Right lobe of liver (tissue), 6 donors: ENCODE results near the gene VNN1. TPM values are rescaled to one million over a fixed set of nuclear protein-coding genes. Genes with fewer than 3 reads are reported as not detected.

Experiments used
- ATAC-seq, 4 donors: fragments of 200-7000 bp; cut with Tn5 transposase; one replicate each; pipeline ENCODE4 v1.9.1; 2020; ENCODE audit warnings: mild to moderate bottlenecking in 4 of 4, moderate library complexity in 4 of 4
- DNase-seq, 3 donors: peaks; one replicate each; pipeline ENCODE4 v3.0.0-alpha.2; 2020
- H3K27ac ChIP-seq, 3 donors: fragments of 200-600 bp; one replicate each; pipeline ENCODE4 v1.8.0; 2022
- H3K27me3 ChIP-seq, 2 donors: fragments of 200-600 bp; one replicate each; pipeline ENCODE4 v1.8.0; 2022
- H3K36me3 ChIP-seq, 4 donors: fragments of 200-600 bp; sonication (generic) in 1 of 4; one replicate each; pipeline versions ENCODE4 v1.5.1 to v1.8.0; 2017 to 2022; ENCODE audit warnings: control low read depth in 1 of 4
- H3K4me1 ChIP-seq, 4 donors: fragments of 200-600 bp; sonication (generic) in 1 of 4; one replicate each; pipeline versions ENCODE4 v1.5.1 to v1.8.0; 2017 to 2022; ENCODE audit warnings: control low read depth in 1 of 4
- H3K4me3 ChIP-seq, 3 donors: fragments of 200-600 bp; one replicate each; pipeline ENCODE4 v1.8.0; 2022
- H3K9me3 ChIP-seq, 4 donors: fragments of 200-600 bp; sonication (generic) in 1 of 4; one replicate each; pipeline versions ENCODE4 v1.5.1 to v1.8.0; 2017 to 2022; ENCODE audit warnings: control low read depth in 1 of 4
- CTCF ChIP-seq, 4 donors: fragments of 200-600 bp in 3 of 4; fragments of 450-650 bp in 1 of 4; IDR thresholded peaks; one replicate each; pipeline versions ENCODE4 v1.5.1 to v1.8.0; 2016 to 2022; ENCODE audit warnings: antibody characterized with exemption in 4 of 4, mild to moderate bottlenecking in 2 of 4
- POLR2A ChIP-seq: fragments of 450-650 bp; IDR thresholded peaks from one replicate; pipeline ENCODE4 v1.6.1; 2017; ENCODE audit warnings: antibody characterized with exemption, mild to moderate bottlenecking
- WGBS: methylation state at CpG from one replicate; pipeline ENCODE4 v1.1.6; 2018; ENCODE audit warnings: low coverage, low lambda C conversion rate; ENCODE audit not compliant: insufficient coverage; ENCODE audit errors: missing lambda C conversion rate; 5-methylcytosine and 5-hydroxymethylcytosine counted together
- intact Hi-C, 2 donors: fragments of 100-400 bp; cut with DNase I; formaldehyde crosslinking; loops; one replicate each; pipeline versions ENCODE4 v1.11.2 to v1.14.1; 2022
- total RNA-seq, 6 experiments: library from RNA; depleted of rRNA in 2 of 6; stranded (reverse); fragments of >200 nt in 2 of 6; fragmentation: NEBNext Ultra II Directional in 3 of 6; extraction: Animal tissue kit (Norgen Biotek cat#: 25700) in 3 of 6; gene quantifications; one replicate each; pipeline versions ENCODE4 v1.1.0 to v1.2.4, GENCODE V29; 2016 to 2023
- donor health status: DM: no; HTN: yes; CAD: no.
- donor health status: DM: no; HTN: no; CAD: no.
- donor health status: DM: no; HTN: no; CAD: no.
- donor health status: DM: no; HTN: yes; CAD: no.
- donor health status: DM: no; HTN: yes; CAD: no.

VNN1 gene
- total RNA-seq, 6 experiments from 2014 or later, result 21.6 to 364 (median 96.0) TPM

- H3K4me3 ChIP-seq, result no peak overlapping the region
- ATAC-seq (peak; percentile 8 to 62 (median 41)), DNase-seq (peak; percentile 34 to 69 (median 61))
- no peaks in the 10 kb centered on the region for H3K36me3 ChIP-seq
- H3K4me1 ChIP-seq, result peaks cover 0 to 48% (median 0%) of the 10 kb centered on the region in 4 donors
- TF ChIP-seq CTCF (IDR thresholded peaks at IDR 0.05) (no peak), POLR2A (no peak)
- WGBS, result 39% methylated on average over 9 of the region's 9 CpGs
- H3K27me3 ChIP-seq, result no peaks in the 10 kb centered on the region
- H3K9me3 ChIP-seq, result no peaks in the 10 kb centered on the region
- intact Hi-C loops, result no loop called here
- peak overlapping the region; percentile 9 to 95 (median 88) for H3K27ac ChIP-seq
Observed at GRCh38 chr6:132715881-132716637, 2.2 kb upstream of the VNN1 start.

- TF ChIP-seq CTCF (IDR thresholded peaks at IDR 0.05), result peak; percentile 36 to 64 (median 51)
- no peak for TF ChIP-seq POLR2A
- H3K27me3 ChIP-seq, result no peaks in the 10 kb centered on the region
- peak; percentile 57 to 85 (median 76) for ATAC-seq
- no peaks in the 10 kb centered on the region for H3K9me3 ChIP-seq
- peak; percentile 71 to 86 (median 84) for DNase-seq
- no peaks in the 10 kb centered on the region for H3K36me3 ChIP-seq
- no peak overlapping the region for H3K4me3 ChIP-seq
- peaks cover 0 to 48% (median 0%) of the 10 kb centered on the region in 4 donors for H3K4me1 ChIP-seq
- WGBS, result 24% methylated on average over 4 of the region's 5 CpGs
- intact Hi-C loops, result no loop called here
- H3K27ac ChIP-seq, result peak overlapping the region in 2 of 3 donors; percentile 88 to 95
Observed at GRCh38 chr6:132715204-132715603, 1.3 kb upstream of the VNN1 start.

GRCh38 chr6:132714160-132714559 is 305 bp upstream of the VNN1 start:
- Histone ChIP-seq H3K27ac (peak overlapping the region; percentile 88 to 95 (median 88)), H3K9me3 (no peaks in the 10 kb centered on the region), H3K4me1 (peaks cover 0 to 37% (median 0%) of the 10 kb centered on the region in 4 donors), H3K36me3 (no peaks in the 10 kb centered on the region), H3K27me3 (no peaks in the 10 kb centered on the region), H3K4me3 (peak overlapping the region in 1 of 3 donors; percentile 42)
- 10% methylated on average over 3 of the region's 3 CpGs for whole genome bisulfite sequencing
- DNase-seq (no peak), ATAC-seq (peak; percentile 11 to 42 (median 16))
- intact Hi-C loops, result no loop called here
- TF ChIP-seq CTCF (IDR thresholded peaks at IDR 0.05), result no peak

- Histone ChIP-seq H3K27ac (peak overlapping the region; percentile 88 to 95 (median 88)), H3K4me3 (peak overlapping the region; percentile 22 to 50 (median 42)), H3K36me3 (no peaks in the 10 kb centered on the region), H3K4me1 (peaks cover 0 to 31% (median 0%) of the 10 kb centered on the region in 4 donors), H3K27me3 (no peaks in the 10 kb centered on the region), H3K9me3 (no peaks in the 10 kb centered on the region)
- intact Hi-C loops, result no loop called here
- DNase-seq, result no peak
- ATAC-seq, result peak in 1 of 4 donors; percentile 30
- TF ChIP-seq CTCF (IDR thresholded peaks at IDR 0.05), result no peak
- no peak for TF ChIP-seq POLR2A
- 24% methylated on average over 4 of the region's 4 CpGs for whole genome bisulfite sequencing
Observed at GRCh38 chr6:132712366-132712765, 1.5 kb downstream of the VNN1 start.
